ENCODE results near the gene GIT1. TPM values are rescaled to one million over a fixed set of nuclear protein-coding genes. Genes with fewer than 3 reads are reported as not detected.
A peak's percentile ranks its signal among the peaks of the same experiment; 100 is the strongest.

GIT1 gene
- total and polyA plus RNA-seq, 9 of the 15 experiments (the other 6 are each of a cell fraction or from before 2014, with no cell fraction given): 0.35 to 35.3 (median 17.1) TPM

- TF ChIP-seq PURB (CRISPR knock-in tag; IDR thresholded peaks at IDR 0.05; ENCODE audit: low read depth) (no peak), E2F6 (IDR thresholded peaks at IDR 0.05; ENCODE audit: borderline replicate concordance in 1 of 2, extremely low read depth in 1 of 2, insufficient read depth in 1 of 2, insufficient read length in 1 of 2, low read depth in 1 of 2, low read length in 1 of 2, poor library complexity in 1 of 2, severe bottlenecking in 1 of 2) (peak; percentile 62 to 83), KLF13 (tag; IDR thresholded peaks at IDR 0.05; ENCODE audit: borderline replicate concordance, low read depth) (0 out of 2 replicates have a peak, but pooled peaks have one; percentile 31), SRSF1 (IDR thresholded peaks at IDR 0.05; ENCODE audit: low read depth, low read length) (no peak), SMAD4 (CRISPR knock-in tag; conservative IDR thresholded peaks at IDR 0.05) (no peak), POLR2G (IDR thresholded peaks at IDR 0.05; ENCODE audit: low read depth, low read length) (peak; percentile 76), RBFOX2 (IDR thresholded peaks at IDR 0.05; ENCODE audit: low read depth, low read length) (peak; percentile 51), MAFG (tag; conservative IDR thresholded peaks at IDR 0.05) (no peak), ATF1 (CRISPR knock-in tag; IDR thresholded peaks at IDR 0.05) (no peak), ATF1 (tag; IDR thresholded peaks at IDR 0.05) (peak; percentile 37; the same call in 1 of the 2 replicates), RCOR1 (IDR thresholded peaks at IDR 0.05; ENCODE audit: borderline replicate concordance in 1 of 2, low read depth in 2 of 2, low read length in 2 of 2) (peak in 1 of 2 experiments; percentile 7; a peak in 1 of 4 replicates), ATF2 (CRISPR knock-in tag; IDR thresholded peaks at IDR 0.05) (no peak), L3MBTL2 (IDR thresholded peaks at IDR 0.05) (peak; percentile 87), ARID4B (CRISPR knock-in tag; IDR thresholded peaks at IDR 0.05) (peak; percentile 47; the same call in 1 of the 2 replicates), HMGN3 (IDR thresholded peaks at IDR 0.05; ENCODE audit: borderline replicate concordance, extremely low read depth, insufficient read length, low read depth, low read length) (peak; percentile 13), RAD21 (CRISPR knock-in tag; conservative IDR thresholded peaks at IDR 0.05 in 1 of 2, IDR thresholded peaks at IDR 0.05 in 1 of 2) (peak in 1 of 2 experiments; percentile 33; a peak in 1 of 4 replicates), HDAC1 (IDR thresholded peaks at IDR 0.05) (0 out of 4 replicates have a peak, but pooled peaks of 1 of the 2 experiments have one; percentile 3), MYC (IDR thresholded peaks at IDR 0.05; ENCODE audit: low read depth, low read length) (peak; percentile 38), MYC (CRISPR knock-in tag; IDR thresholded peaks at IDR 0.05; ENCODE audit: borderline replicate concordance, low read depth) (no peak)
Measured at GRCh38 chr17:29567554-29568330, 21.7 kb downstream of the GIT1 start (continued).

Measured in K562 (cell line).